ENCODE measurements around the gene SLC1A7.

GRCh38 chr1:53172426-53173128, 30.1 kb upstream of the SLC1A7 start:
- TF ChIP-seq EZH2 (IDR thresholded peaks at IDR 0.05; ENCODE audit: borderline replicate concordance), result no peak
- TF ChIP-seq EZH2phosphoT487 (IDR thresholded peaks at IDR 0.05; ENCODE audit: low read depth, severe bottlenecking, unreplicated experiment), result no peak
